ENCODE measurements around the gene EFCAB10. TPM values are rescaled to one million over a fixed set of nuclear protein-coding genes. Genes with fewer than 3 reads are reported as not detected.

EFCAB10 gene
- total RNA-seq, 4 donors from 2014 or later = not detected

- Histone ChIP-seq H3K4me1 (no peaks in the 10 kb centered on the region), H3K9me3 (no peaks in the 10 kb centered on the region), H3K27me3 (no peaks in the 10 kb centered on the region), H3K36me3 (peaks cover 10 to 30% (median 22%) of the 10 kb centered on the region in 4 donors), H3K4me3 (no peak overlapping the region), H3K27ac (replicated peaks in 1 of 4) (no peak overlapping the region)
- TF ChIP-seq EP300 (IDR thresholded peaks at IDR 0.05) (no peak), POLR2AphosphoS5 (IDR thresholded peaks at IDR 0.05) (no peak), POLR2A (IDR thresholded peaks at IDR 0.05; ENCODE audit: low read depth) (no peak), CTCF (IDR thresholded peaks at IDR 0.05) (no peak)
- DNase-seq (ENCODE audit: extremely low spot score) = no peak
- WGBS = 95% methylated on average over 2 of the region's 2 CpGs
- intact Hi-C loops (cut with DNase I) = no loop called here
Observed at GRCh38 chr7:105571891-105572290, 9.4 kb downstream of the EFCAB10 start.

- Histone ChIP-seq H3K27ac (replicated peaks in 1 of 4) (no peak overlapping the region), H3K9me3 (no peaks in the 10 kb centered on the region), H3K4me1 (no peaks in the 10 kb centered on the region), H3K36me3 (peaks cover 25 to 70% (median 52%) of the 10 kb centered on the region in 4 donors), H3K27me3 (no peaks in the 10 kb centered on the region), H3K4me3 (no peak overlapping the region)
- WGBS = 82% methylated on average over 3 of the region's 3 CpGs
- no peak for TF ChIP-seq EP300 (IDR thresholded peaks at IDR 0.05)
- TF ChIP-seq CTCF (IDR thresholded peaks at IDR 0.05) = no peak
- TF ChIP-seq POLR2AphosphoS5 (IDR thresholded peaks at IDR 0.05) = no peak
- DNase-seq (ENCODE audit: extremely low spot score) = no peak
- intact Hi-C loops (cut with DNase I) = no loop called here
Observed at GRCh38 chr7:105567821-105568220, 13.5 kb downstream of the EFCAB10 start.

GRCh38 chr7:105567024-105567423, 14.3 kb downstream of the EFCAB10 start:
- intact Hi-C loops (cut with DNase I) = no loop called here
- DNase-seq (ENCODE audit: extremely low spot score) = no peak
- peaks cover 27 to 78% (median 59%) of the 10 kb centered on the region in 4 donors for H3K36me3 ChIP-seq
- 66% methylated on average over 2 of the region's 2 CpGs for WGBS
- H3K9me3 ChIP-seq = no peaks in the 10 kb centered on the region
- no peak overlapping the region for H3K4me3 ChIP-seq
- H3K27ac ChIP-seq (replicated peaks in 1 of 4) = no peak overlapping the region
- H3K4me1 ChIP-seq = no peaks in the 10 kb centered on the region
- TF ChIP-seq EP300 (IDR thresholded peaks at IDR 0.05) (no peak), POLR2A (IDR thresholded peaks at IDR 0.05; ENCODE audit: low read depth) (no peak), POLR2AphosphoS5 (IDR thresholded peaks at IDR 0.05) (no peak), CTCF (IDR thresholded peaks at IDR 0.05) (no peak)
- no peaks in the 10 kb centered on the region for H3K27me3 ChIP-seq

- no peak overlapping the region for H3K27ac ChIP-seq (replicated peaks in 1 of 4)
- H3K36me3 ChIP-seq = peaks cover 37 to 95% (median 72%) of the 10 kb centered on the region in 4 donors
- no peaks in the 10 kb centered on the region for H3K27me3 ChIP-seq
- WGBS = 97% methylated on average over 4 of the region's 4 CpGs
- H3K4me3 ChIP-seq = no peak overlapping the region
- no peaks in the 10 kb centered on the region for H3K9me3 ChIP-seq
- intact Hi-C loops (cut with DNase I) = no loop called here
- TF ChIP-seq EP300 (IDR thresholded peaks at IDR 0.05) = no peak
- TF ChIP-seq CTCF (IDR thresholded peaks at IDR 0.05) = no peak
- TF ChIP-seq POLR2A (IDR thresholded peaks at IDR 0.05; ENCODE audit: low read depth) = no peak
- no peak for TF ChIP-seq POLR2AphosphoS5 (IDR thresholded peaks at IDR 0.05)
- DNase-seq (ENCODE audit: extremely low spot score) = no peak
- H3K4me1 ChIP-seq = no peaks in the 10 kb centered on the region
Observed at GRCh38 chr7:105565190-105565589, 16.1 kb downstream of the EFCAB10 start.

GRCh38 chr7:105559926-105560325, 21.4 kb downstream of the EFCAB10 start:
- intact Hi-C loops (cut with DNase I) = no loop called here
- TF ChIP-seq POLR2AphosphoS5 (IDR thresholded peaks at IDR 0.05) (no peak), CTCF (IDR thresholded peaks at IDR 0.05) (no peak), POLR2A (IDR thresholded peaks at IDR 0.05; ENCODE audit: low read depth) (no peak), EP300 (IDR thresholded peaks at IDR 0.05) (no peak)
- H3K4me3 ChIP-seq = no peak overlapping the region
- no peaks in the 10 kb centered on the region for H3K27me3 ChIP-seq
- no peaks in the 10 kb centered on the region for H3K4me1 ChIP-seq
- no peaks in the 10 kb centered on the region for H3K9me3 ChIP-seq
- 90% methylated on average over 1 of the region's 1 CpG for WGBS
- no peak overlapping the region for H3K27ac ChIP-seq (replicated peaks in 1 of 4)
- peaks cover 29 to 94% (median 76%) of the 10 kb centered on the region in 4 donors for H3K36me3 ChIP-seq
- DNase-seq (ENCODE audit: extremely low spot score) = no peak
